Retinal pigment epithelial cell (primary cell): ENCODE results near the gene HELZ2.

Experiments
- DNase-seq: peaks from one replicate; pipeline ENCODE4 v3.0.0-alpha.2; 2010; ENCODE audit warnings: low read depth
- H3K4me3 ChIP-seq: 2 replicates; pipeline ENCODE4 v1.5.1; 2011; ENCODE audit warnings: mild to moderate bottlenecking, low read length, control low read depth, moderate library complexity
- TF ChIP-seq, protein P1 (sequence below): conservative IDR thresholded peaks from 2 replicates; pipeline ENCODE4 v1.5.1; 2011; ENCODE audit warnings: low read depth, low read length, control low read depth, inconsistent platforms

HELZ2 gene

DNA sequence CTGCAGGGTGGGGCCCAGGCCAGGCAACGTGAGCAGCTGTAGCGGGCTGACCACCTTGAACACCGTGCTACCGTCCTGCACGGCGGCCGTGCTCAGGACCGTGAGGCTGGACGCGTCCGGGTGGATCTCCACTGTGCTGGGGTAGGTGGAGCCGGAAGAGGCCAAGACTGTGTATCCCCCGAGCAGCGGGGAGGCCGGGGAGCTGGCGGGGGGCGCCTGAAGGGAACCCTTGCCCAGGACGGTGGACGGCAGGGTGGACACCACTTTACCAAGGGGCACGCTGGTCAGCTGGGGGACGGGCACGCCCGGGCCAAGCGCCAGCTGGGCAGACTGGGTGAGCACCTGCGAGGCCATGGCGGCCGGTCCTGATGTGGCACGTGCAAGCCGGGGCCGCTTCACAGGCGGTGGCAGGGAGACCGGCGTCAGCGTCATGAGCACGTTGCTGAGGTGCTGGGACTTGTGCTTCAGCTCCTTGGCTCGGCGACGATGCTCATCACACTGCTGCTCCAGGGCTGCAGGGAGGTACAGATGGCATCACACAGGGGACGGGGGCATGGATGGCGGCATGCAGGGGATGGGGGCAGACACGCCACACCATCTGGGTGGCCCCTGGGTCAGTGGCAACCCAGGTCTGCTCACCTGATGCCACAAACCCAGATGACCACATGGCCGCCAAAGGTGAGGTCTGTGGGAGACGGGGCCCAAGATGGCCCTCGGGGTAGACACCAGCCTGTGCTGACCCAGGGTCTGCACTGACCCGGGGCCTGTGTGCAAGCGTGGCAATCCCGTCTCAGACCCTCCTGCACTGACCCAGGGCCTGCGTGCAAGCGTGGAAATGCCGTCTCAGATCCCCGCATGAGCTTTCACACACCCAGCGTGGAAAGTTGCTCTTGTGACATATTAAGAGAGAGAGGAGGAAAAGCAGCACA lies 16.4 kb upstream of the HELZ2 start:
- no peak for DNase-seq
- TF ChIP-seq, protein P1, sequence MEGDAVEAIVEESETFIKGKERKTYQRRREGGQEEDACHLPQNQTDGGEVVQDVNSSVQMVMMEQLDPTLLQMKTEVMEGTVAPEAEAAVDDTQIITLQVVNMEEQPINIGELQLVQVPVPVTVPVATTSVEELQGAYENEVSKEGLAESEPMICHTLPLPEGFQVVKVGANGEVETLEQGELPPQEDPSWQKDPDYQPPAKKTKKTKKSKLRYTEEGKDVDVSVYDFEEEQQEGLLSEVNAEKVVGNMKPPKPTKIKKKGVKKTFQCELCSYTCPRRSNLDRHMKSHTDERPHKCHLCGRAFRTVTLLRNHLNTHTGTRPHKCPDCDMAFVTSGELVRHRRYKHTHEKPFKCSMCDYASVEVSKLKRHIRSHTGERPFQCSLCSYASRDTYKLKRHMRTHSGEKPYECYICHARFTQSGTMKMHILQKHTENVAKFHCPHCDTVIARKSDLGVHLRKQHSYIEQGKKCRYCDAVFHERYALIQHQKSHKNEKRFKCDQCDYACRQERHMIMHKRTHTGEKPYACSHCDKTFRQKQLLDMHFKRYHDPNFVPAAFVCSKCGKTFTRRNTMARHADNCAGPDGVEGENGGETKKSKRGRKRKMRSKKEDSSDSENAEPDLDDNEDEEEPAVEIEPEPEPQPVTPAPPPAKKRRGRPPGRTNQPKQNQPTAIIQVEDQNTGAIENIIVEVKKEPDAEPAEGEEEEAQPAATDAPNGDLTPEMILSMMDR, result no peak
- H3K4me3 ChIP-seq, result no peak overlapping the region

DNA sequence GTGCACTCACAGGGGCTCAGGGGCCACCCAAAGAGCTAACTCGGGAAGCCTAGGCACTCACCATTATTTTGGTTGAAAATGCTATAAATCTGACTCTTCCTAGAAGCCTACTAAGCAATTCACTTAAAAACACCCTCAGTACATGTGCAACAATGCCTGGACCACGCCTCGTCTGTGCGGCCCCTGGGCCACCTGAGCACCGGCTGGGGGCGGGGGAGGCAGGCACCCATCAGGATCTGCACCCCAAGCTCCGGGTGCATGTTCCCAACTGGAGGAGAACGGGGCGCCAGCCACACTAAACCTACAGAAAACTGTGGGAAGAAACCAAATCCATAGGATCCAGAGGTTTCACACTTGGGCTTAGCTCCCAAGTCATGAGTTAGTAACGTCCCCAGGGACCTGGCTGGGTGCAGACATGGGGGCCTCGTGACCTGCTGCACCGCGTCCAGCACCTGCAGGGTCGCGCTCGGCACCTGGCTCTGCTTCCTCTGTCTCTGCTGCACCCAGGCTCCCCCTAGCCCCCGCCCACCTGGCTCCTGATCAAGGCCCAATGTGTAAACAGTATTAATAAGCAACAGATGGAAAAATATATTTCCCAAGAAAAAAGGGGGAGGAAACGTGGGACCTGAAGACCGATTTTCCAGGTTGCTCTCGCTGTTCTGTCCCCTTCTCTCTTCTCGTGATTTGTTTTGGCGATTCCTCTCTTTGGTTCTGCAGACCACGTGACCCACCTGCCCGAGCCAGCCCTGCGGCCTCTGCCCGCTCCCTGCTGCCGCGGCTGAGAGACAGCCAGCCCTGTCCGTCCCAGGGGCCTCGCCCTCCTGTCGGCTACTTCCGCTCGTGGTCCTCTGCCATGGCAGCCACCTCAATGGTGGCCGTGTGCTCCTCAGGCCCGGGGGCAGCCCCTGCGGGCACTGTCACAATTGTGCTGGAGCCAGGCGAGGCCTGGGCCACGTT lies 15.5 kb upstream of the HELZ2 start:
- TF ChIP-seq, protein P1, result no peak
- H3K4me3 ChIP-seq, result no peak overlapping the region

DNA sequence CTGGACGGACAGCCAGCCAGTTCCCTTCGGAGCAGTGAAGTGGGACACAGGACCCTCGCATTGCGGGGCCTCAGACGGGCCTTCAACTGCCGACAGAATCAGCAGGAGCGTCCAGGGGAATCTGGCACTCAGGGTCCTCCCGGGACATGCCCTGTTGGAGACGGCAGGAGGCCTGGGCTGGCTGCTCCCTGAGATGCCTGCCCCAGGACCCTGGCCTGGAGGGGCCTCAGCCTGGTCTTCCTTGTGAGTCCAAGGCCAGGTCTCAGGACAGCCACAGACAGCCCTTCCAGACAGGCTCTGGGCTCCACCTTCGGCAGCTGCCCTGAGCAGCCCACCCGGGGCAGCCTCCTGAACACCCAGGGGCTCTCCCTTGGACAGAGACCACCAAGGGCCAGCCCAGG lies 14.6 kb upstream of the HELZ2 start:
- H3K4me3 ChIP-seq, result no peak overlapping the region
- TF ChIP-seq, protein P1, result no peak
- DNase-seq, result no peak

More for the DNA sequence above, 15.5 kb upstream of the HELZ2 start:
- no peak for DNase-seq

DNA sequence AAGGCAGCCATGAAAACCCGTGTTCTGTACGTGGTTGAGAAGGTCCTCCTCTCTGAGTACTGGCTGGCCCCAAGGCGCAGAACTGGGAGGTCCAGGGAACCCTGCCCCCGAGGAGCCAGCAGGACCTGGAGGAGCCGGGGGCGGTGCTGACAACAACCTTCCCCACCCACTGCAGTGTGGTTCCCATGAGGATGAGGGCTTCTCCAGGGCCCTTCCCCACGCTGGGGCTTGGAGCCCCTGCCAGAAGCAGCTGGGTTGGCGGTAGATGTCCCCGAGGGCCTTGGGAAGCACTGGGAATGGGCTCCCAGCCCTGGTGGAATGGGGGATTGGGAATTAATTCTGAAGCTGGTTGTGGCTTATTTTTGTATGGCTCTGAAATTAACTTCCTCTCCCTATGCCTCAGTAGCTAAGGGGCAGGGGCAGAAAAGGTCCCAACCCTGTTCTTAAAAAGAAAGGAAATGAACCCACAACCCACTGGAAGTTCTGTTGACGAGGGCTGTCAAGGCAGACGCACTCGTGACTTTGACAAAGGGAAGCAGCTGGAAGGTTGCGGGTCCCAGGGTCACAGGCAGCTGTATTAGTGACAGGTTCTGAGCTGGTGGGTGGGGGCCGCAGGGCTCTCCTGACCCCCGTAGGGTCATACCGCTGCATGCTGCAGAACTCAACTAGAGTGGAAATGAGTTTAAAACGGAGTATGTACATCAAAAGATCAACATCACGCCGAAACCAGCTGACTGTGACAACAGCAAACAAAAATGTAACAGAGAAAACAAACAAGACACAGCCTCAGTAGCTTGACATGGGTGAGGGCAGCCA lies 13.9 kb upstream of the HELZ2 start:
- H3K4me3 ChIP-seq, result no peak overlapping the region
- TF ChIP-seq, protein P1, result no peak
- no peak for DNase-seq

DNA sequence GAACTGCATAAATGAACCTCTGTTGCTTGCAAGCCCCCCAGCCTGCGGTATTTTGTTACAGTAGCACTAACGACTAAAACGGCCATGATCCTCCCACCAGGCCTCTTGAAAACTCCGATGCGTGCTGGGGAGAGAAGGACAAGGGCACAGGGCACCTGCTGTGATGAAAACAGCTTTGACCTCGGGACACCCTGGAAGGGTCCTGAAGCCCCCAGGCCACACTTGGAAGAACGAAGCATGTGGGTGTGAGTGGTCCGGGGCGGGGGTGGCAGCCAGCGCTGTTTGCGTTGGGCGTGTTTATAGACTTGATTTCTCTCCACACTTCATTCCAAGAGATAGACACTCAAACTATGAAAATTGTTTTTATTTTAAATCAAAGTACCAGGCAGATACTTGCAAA lies 13.2 kb upstream of the HELZ2 start:
- TF ChIP-seq, protein P1, result no peak
- no peak for DNase-seq
- H3K4me3 ChIP-seq, result no peak overlapping the region

DNA sequence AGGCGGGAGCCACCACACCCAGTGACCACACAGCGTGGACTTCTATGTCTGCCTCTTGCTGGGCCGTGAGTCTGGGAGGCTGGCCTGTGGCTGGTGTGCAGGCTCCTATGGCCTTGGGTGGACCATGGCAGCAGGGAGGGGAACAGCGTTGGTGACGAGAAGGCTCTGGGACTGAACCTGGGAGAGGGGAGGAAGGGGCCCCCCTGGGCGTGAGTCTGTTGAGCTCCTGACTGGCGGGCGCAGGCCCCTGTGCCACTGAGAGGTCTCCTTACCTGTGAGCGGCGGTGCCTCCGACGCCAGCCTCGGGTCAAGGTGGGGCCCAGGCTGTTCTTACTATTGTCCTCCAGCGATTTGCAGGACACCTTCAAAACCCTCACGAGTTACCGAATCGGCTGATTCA lies 12.8 kb upstream of the HELZ2 start:
- no peak for DNase-seq
- no peak overlapping the region for H3K4me3 ChIP-seq
- TF ChIP-seq, protein P1, result no peak
